GM19328 (cell line): ENCODE measurements around the gene SWAP70.
"Not testable (repeated sequence)": the region's sequence is repeated elsewhere in the genome, so short reads cannot be mapped to it uniquely, and the experiment has no call there.

Experiments used
- ATAC-seq: cut with Tn5 transposase; IDR thresholded peaks from one replicate; pipeline ENCODE4 v1.9.1; 2021; ENCODE audit warnings: mild to moderate bottlenecking, moderate library complexity; ENCODE audit not compliant: unreplicated experiment

Gene SWAP70

GRCh38 chr11:9663699-9664275 is at the start of gene SWAP70:
Gene SWAP70 (plus strand): TSS chr11:9664077. CDS start chr11:9664180, 103 bp downstream.
- ATAC-seq: peak; percentile 75

GRCh38 chr11:9615031-9615451 is 48.8 kb upstream of the SWAP70 start:
- ATAC-seq: peak; percentile 40

GRCh38 chr11:9616042-9616675 is 47.7 kb upstream of the SWAP70 start:
- ATAC-seq: no peak

DNA sequence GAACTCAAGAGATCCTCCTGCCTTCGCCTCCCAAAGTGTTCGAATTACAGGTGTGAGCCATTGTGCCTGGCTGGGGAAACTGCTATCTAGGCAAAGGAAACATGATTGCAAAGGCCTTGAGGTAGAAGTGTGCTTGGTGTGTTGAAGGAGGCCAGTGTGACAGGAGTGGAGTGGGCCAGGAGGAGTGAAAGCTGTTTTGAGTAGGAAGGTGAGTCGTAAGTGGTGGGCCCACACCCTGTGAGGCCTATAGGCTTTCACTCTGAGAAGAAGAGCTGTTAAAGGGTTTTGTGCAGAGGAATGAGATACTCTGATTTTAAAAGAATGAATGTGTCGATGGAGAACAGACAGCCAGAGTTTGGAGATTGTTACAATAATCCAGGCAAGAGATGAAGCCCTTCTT is 47.0 kb upstream of the SWAP70 start:
- no peak for ATAC-seq

- ATAC-seq: no peak
Observed at GRCh38 chr11:9617940-9618339, 45.9 kb upstream of the SWAP70 start.

GRCh38 chr11:9619004-9619403 is 44.9 kb upstream of the SWAP70 start:
- no peak for ATAC-seq

GRCh38 chr11:9619971-9620370 is 43.9 kb upstream of the SWAP70 start:
- ATAC-seq: no peak

- ATAC-seq: not testable (repeated sequence)
Observed at GRCh38 chr11:9622353-9622752, 41.5 kb upstream of the SWAP70 start.

GRCh38 chr11:9623053-9623452 is 40.8 kb upstream of the SWAP70 start:
- not testable (repeated sequence) for ATAC-seq

GRCh38 chr11:9624448-9624847 is 39.4 kb upstream of the SWAP70 start:
- ATAC-seq: no peak

- no peak for ATAC-seq
Observed at GRCh38 chr11:9625162-9625561, 38.7 kb upstream of the SWAP70 start.

- no peak for ATAC-seq
Observed at GRCh38 chr11:9625728-9626127, 38.1 kb upstream of the SWAP70 start.

DNA sequence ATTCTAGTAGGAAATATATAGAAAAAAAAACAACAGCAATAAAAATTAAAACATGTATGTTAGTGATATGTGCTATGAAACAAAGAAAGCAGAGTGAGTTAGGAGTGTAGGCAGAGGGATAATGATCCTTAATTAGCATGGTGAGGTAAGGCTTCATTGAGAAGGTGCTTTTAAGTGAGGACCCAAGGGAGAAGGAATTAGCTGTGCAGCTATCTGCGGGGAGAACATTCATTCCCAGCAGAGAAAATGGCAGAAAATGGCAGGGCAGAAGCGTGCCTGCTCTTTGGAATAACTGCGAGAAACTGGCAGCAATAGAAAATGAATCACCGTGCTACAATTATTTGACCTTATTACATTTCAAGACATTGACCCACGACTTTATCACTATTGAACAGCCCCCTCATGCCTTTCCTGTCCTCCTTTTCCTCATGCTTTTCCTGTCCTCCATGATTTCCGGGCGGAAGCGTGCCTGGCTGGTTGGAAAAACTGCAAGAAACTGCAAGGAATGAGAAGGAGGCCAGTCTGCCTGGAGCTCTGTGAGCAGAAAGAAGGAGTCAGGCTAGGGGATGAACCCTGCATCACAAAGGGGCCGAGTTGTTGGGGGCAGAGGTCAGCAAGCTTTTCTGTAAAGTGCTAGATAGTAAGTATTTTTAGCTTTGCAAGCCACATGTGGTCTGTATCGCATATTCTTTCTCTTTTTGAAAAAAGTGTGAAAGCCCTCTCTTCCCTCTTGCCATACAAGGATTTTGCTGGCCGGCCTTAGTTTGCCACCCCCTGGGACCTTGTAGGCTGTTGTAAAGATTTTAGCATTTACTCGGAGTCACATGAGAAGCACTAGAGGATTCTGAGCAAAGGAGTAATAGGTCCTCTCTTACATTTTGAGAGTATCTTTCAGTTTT is 37.1 kb upstream of the SWAP70 start:
- no peak for ATAC-seq

DNA sequence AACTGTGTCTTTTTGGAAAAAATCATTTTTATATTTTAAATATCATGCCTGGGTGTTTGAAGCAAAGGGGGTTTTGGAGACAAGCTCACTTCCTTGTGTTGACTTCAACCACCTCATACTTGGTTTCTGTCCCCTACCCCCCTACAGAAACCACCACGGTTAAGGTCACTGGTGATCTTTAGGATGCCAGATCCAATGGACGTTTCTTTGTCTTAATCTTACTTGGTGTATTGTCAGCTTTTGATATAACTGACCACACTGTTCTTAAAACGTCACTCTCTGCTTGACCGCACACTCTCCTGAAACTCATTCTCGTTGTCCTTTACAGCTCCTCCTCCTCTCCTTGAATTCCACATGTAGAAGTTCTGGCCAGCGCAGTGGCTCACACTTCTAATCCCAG is 34.8 kb upstream of the SWAP70 start:
- ATAC-seq: no peak

DNA sequence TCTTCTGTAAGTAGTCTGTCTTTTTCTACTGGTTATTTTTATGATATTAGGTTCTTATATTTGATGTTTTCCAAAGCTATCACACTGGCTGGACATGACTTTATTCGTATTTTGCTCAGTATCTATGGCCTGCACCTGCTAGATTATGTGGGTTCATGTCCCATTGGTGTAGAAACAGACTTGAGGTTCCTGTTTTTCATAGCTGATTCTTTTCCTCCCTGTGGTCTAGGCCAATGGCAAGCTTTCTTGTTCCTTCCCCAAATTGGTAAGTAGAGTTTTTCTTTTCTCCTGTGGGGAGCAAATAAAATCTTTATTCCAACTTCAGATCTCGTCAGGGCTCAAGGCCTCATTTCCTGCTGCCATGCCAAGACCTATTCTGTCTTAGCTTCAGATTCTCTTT is 30.2 kb upstream of the SWAP70 start:
- no peak for ATAC-seq

DNA sequence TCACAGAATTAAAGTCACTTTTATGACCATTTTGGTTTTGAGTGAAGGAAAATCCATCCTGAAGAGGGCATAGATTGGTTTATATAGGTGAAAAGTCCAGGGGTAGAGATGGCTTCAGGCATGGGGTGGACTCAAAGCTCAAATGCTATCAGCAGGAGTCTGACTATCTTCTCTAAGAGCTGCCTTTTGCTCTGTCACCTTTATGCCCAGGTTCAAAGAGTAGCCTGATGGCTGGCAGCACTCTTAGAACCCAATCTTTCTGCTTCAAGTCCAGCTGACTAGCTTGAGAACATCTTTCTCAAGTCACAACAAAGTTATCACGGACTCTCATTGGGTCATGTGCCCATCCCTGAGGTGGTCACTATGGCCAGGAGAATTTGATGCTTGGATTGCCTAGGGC is 27.2 kb upstream of the SWAP70 start:
- no peak for ATAC-seq

GRCh38 chr11:9639099-9639498 is 24.8 kb upstream of the SWAP70 start:
- no peak for ATAC-seq

- no peak for ATAC-seq
Observed at GRCh38 chr11:9639985-9640384, 23.9 kb upstream of the SWAP70 start.

- ATAC-seq: no peak
Observed at GRCh38 chr11:9642894-9643293, 21.0 kb upstream of the SWAP70 start.

GRCh38 chr11:9643751-9644150 is 20.1 kb upstream of the SWAP70 start:
- no peak for ATAC-seq

- no peak for ATAC-seq
Observed at GRCh38 chr11:9645881-9646280, 18.0 kb upstream of the SWAP70 start.

GRCh38 chr11:9646324-9646723 is 17.6 kb upstream of the SWAP70 start:
- no peak for ATAC-seq
